ENCODE results near the gene MIA2. TPM values are rescaled to one million over a fixed set of nuclear protein-coding genes. Genes with fewer than 3 reads are reported as not detected.

MIA2 gene
- total and polyA plus RNA-seq, 9 of the 15 experiments (the other 6 are each of a cell fraction or from before 2014, with no cell fraction given): 6.0 to 21.8 (median 12.8) TPM

GRCh38 chr14:39432179-39432618, 198.5 kb downstream of the MIA2 start, which contains the start of gene FBXO33 (continued):
- TF ChIP-seq ZHX1 (conservative IDR thresholded peaks at IDR 0.05; ENCODE audit: low read length) (no peak), JUN (IDR thresholded peaks at IDR 0.05; ENCODE audit: borderline replicate concordance, low read depth, low read length) (peak; percentile 21; the same call in 1 of the 2 replicates), JUN (CRISPR knock-in tag; IDR thresholded peaks at IDR 0.05; ENCODE audit: borderline replicate concordance) (no peak), TRIM24 (IDR thresholded peaks at IDR 0.05) (no peak), KDM4B (IDR thresholded peaks at IDR 0.05; ENCODE audit: borderline replicate concordance in 2 of 2, low read depth in 1 of 2) (peak in 1 of 2 experiments; percentile 51; a peak in 1 of 4 replicates), SRSF9 (IDR thresholded peaks at IDR 0.05; ENCODE audit: borderline replicate concordance, low read depth, low read length) (no peak), E2F6 (IDR thresholded peaks at IDR 0.05; ENCODE audit: borderline replicate concordance in 1 of 2, extremely low read depth in 1 of 2, insufficient read depth in 1 of 2, insufficient read length in 1 of 2, low read depth in 1 of 2, low read length in 1 of 2, poor library complexity in 1 of 2, severe bottlenecking in 1 of 2) (no peak), SMARCA5 (IDR thresholded peaks at IDR 0.05) (no peak), EGR1 (conservative IDR thresholded peaks at IDR 0.05) (0 out of 2 replicates have a peak, but pooled peaks have one; percentile 4), SMAD3 (CRISPR knock-in tag; conservative IDR thresholded peaks at IDR 0.05) (no peak), CBFA2T3 (IDR thresholded peaks at IDR 0.05) (no peak), NEUROD1 (IDR thresholded peaks at IDR 0.05; ENCODE audit: borderline replicate concordance, low read depth, low read length, partially characterized antibody) (peak; percentile 54), MAFF (IDR thresholded peaks at IDR 0.05; ENCODE audit: low read length) (peak; percentile 25; the same call in 1 of the 2 replicates), ZFP30 (CRISPR knock-in tag; IDR thresholded peaks at IDR 0.05; ENCODE audit: borderline replicate concordance) (no peak), NFE2 (IDR thresholded peaks at IDR 0.05; ENCODE audit: low read depth) (no peak), HMGXB4 (CRISPR knock-in tag; IDR thresholded peaks at IDR 0.05) (peak; percentile 65; the same call in 1 of the 2 replicates), POLR2G (IDR thresholded peaks at IDR 0.05; ENCODE audit: low read depth, low read length) (peak; percentile 22; the same call in 1 of the 2 replicates), CREB1 (IDR thresholded peaks at IDR 0.05) (peak; percentile 82), CREB1 (CRISPR knock-in tag; IDR thresholded peaks at IDR 0.05) (peak; percentile 86), USF1 (CRISPR knock-in tag; IDR thresholded peaks at IDR 0.05) (peak; percentile 88), RAD21 (CRISPR knock-in tag; conservative IDR thresholded peaks at IDR 0.05 in 1 of 2, IDR thresholded peaks at IDR 0.05 in 1 of 2) (no peak)
